Measurements from ENCODE around the gene IQGAP2. TPM values are rescaled to one million over a fixed set of nuclear protein-coding genes. Genes with fewer than 3 reads are reported as not detected.

The IQGAP2 gene
- polyA plus RNA-seq, 1 donor from 2014 or later, result 8.0 TPM

- Mint-ChIP-seq H3K9me3 (peaks cover 0 to 2% (median 1%) of the 10 kb centered on the region in 3 donors), H3K4me1 (no peaks in the 10 kb centered on the region), H3K4me3 (no peak overlapping the region), H3K27ac (no peak overlapping the region), H3K36me3 (peaks cover 4% of the 10 kb centered on the region), H3K27me3 (no peaks in the 10 kb centered on the region)
Measured at GRCh38 chr5:76617229-76617628, 214.1 kb downstream of the IQGAP2 start.

- no peaks in the 10 kb centered on the region for H3K27me3 Mint-ChIP-seq
- no peak overlapping the region for H3K27ac Mint-ChIP-seq
- peaks cover 0 to 2% (median 1%) of the 10 kb centered on the region in 3 donors for H3K9me3 Mint-ChIP-seq
- no peaks in the 10 kb centered on the region for H3K4me1 Mint-ChIP-seq
- H3K36me3 Mint-ChIP-seq, result peaks cover 4% of the 10 kb centered on the region
- no peak overlapping the region for H3K4me3 Mint-ChIP-seq
Measured at GRCh38 chr5:76617675-76618074, 214.6 kb downstream of the IQGAP2 start.

GRCh38 chr5:76620166-76620565, 217.1 kb downstream of the IQGAP2 start:
- Mint-ChIP-seq H3K36me3 (peaks cover 4% of the 10 kb centered on the region), H3K27ac (no peak overlapping the region), H3K27me3 (no peaks in the 10 kb centered on the region), H3K4me3 (no peak overlapping the region), H3K9me3 (peaks cover 0 to 2% (median 1%) of the 10 kb centered on the region in 3 donors), H3K4me1 (no peaks in the 10 kb centered on the region)

- Mint-ChIP-seq H3K36me3 (no peaks in the 10 kb centered on the region), H3K4me1 (peaks cover 0 to 2% (median 0%) of the 10 kb centered on the region in 3 donors), H3K27me3 (no peaks in the 10 kb centered on the region), H3K9me3 (peaks cover 0 to 2% (median 1%) of the 10 kb centered on the region in 3 donors), H3K4me3 (no peak overlapping the region), H3K27ac (no peak overlapping the region)
Measured at GRCh38 chr5:76622076-76622475, 219.0 kb downstream of the IQGAP2 start.

GRCh38 chr5:76622973-76623596, 220.0 kb downstream of the IQGAP2 start, which contains the start of gene F2RL2:
Gene F2RL2, minus strand, starts transcription at chr5:76623403. Its CDS starts 173 bp downstream, at chr5:76623230.
- no peak within 1 kb of the TSS for H3K4me3 Mint-ChIP-seq

GRCh38 chr5:76625087-76625815, 222.2 kb downstream of the IQGAP2 start:
- Mint-ChIP-seq H3K27me3 (no peaks in the 10 kb centered on the region), H3K4me3 (no peak overlapping the region), H3K36me3 (no peaks in the 10 kb centered on the region), H3K27ac (no peak overlapping the region), H3K4me1 (peaks cover 0 to 2% (median 0%) of the 10 kb centered on the region in 3 donors), H3K9me3 (no peaks in the 10 kb centered on the region)

More at GRCh38 chr5:76622973-76623596, 220.0 kb downstream of the IQGAP2 start, which contains the start of gene F2RL2:
- Mint-ChIP-seq H3K4me1 (peaks cover 0 to 2% (median 0%) of the 10 kb centered on the region in 3 donors), H3K27ac (no peak within 1 kb of the TSS), H3K27me3 (no peaks in the 10 kb centered on the region), H3K36me3 (no peaks in the 10 kb centered on the region), H3K9me3 (no peaks in the 10 kb centered on the region)

- Mint-ChIP-seq H3K4me1 (peaks cover 0 to 2% (median 0%) of the 10 kb centered on the region in 3 donors), H3K4me3 (no peak overlapping the region), H3K9me3 (no peaks in the 10 kb centered on the region), H3K36me3 (peaks cover 1% of the 10 kb centered on the region), H3K27ac (peak overlapping the region in 1 of 3 donors; percentile 46), H3K27me3 (no peaks in the 10 kb centered on the region)
Measured at GRCh38 chr5:76626738-76627137, 223.7 kb downstream of the IQGAP2 start.

- no peak overlapping the region for H3K27ac Mint-ChIP-seq
- no peaks in the 10 kb centered on the region for H3K27me3 Mint-ChIP-seq
- H3K36me3 Mint-ChIP-seq, result peaks cover 7% of the 10 kb centered on the region
- H3K9me3 Mint-ChIP-seq, result no peaks in the 10 kb centered on the region
- no peak overlapping the region for H3K4me3 Mint-ChIP-seq
- H3K4me1 Mint-ChIP-seq, result peaks cover 4 to 6% (median 4%) of the 10 kb centered on the region in 3 donors
Measured at GRCh38 chr5:76634661-76635060, 231.6 kb downstream of the IQGAP2 start.

GRCh38 chr5:76637490-76637889, 234.4 kb downstream of the IQGAP2 start:
- H3K27me3 Mint-ChIP-seq, result no peaks in the 10 kb centered on the region
- H3K27ac Mint-ChIP-seq, result no peak overlapping the region
- H3K4me1 Mint-ChIP-seq, result peaks cover 4 to 9% (median 4%) of the 10 kb centered on the region in 3 donors
- H3K9me3 Mint-ChIP-seq, result no peaks in the 10 kb centered on the region
- H3K36me3 Mint-ChIP-seq, result peaks cover 1% of the 10 kb centered on the region
- H3K4me3 Mint-ChIP-seq, result no peak overlapping the region

- no peaks in the 10 kb centered on the region for H3K27me3 Mint-ChIP-seq
- peaks cover 3% of the 10 kb centered on the region for H3K36me3 Mint-ChIP-seq
Measured at GRCh38 chr5:76638479-76638878, 235.4 kb downstream of the IQGAP2 start.

GRCh38 chr5:76641514-76642120, 238.5 kb downstream of the IQGAP2 start:
- Mint-ChIP-seq H3K27ac (no peak overlapping the region), H3K36me3 (peaks cover 10% of the 10 kb centered on the region), H3K4me1 (peaks cover 4 to 9% (median 4%) of the 10 kb centered on the region in 3 donors), H3K9me3 (peaks cover 0 to 2% (median 0%) of the 10 kb centered on the region in 3 donors), H3K27me3 (no peaks in the 10 kb centered on the region), H3K4me3 (no peak overlapping the region)

More at GRCh38 chr5:76638479-76638878, 235.4 kb downstream of the IQGAP2 start:
- no peak overlapping the region for H3K27ac Mint-ChIP-seq
- peaks cover 0 to 2% (median 0%) of the 10 kb centered on the region in 3 donors for H3K9me3 Mint-ChIP-seq
- peaks cover 4 to 9% (median 4%) of the 10 kb centered on the region in 3 donors for H3K4me1 Mint-ChIP-seq
- peak overlapping the region in 2 of 4 donors; percentile 1 to 18 for H3K4me3 Mint-ChIP-seq

- H3K4me3 Mint-ChIP-seq, result no peak overlapping the region
- H3K36me3 Mint-ChIP-seq, result peaks cover 13% of the 10 kb centered on the region
- H3K9me3 Mint-ChIP-seq, result peaks cover 0 to 2% (median 2%) of the 10 kb centered on the region in 3 donors
- no peak overlapping the region for H3K27ac Mint-ChIP-seq
- peaks cover 4 to 7% (median 4%) of the 10 kb centered on the region in 3 donors for H3K4me1 Mint-ChIP-seq
- no peaks in the 10 kb centered on the region for H3K27me3 Mint-ChIP-seq
Measured at GRCh38 chr5:76642390-76643040, 239.4 kb downstream of the IQGAP2 start.

- Mint-ChIP-seq H3K27me3 (no peaks in the 10 kb centered on the region), H3K36me3 (peaks cover 16% of the 10 kb centered on the region), H3K9me3 (peaks cover 2 to 4% (median 2%) of the 10 kb centered on the region in 3 donors), H3K4me1 (peaks cover 4 to 7% (median 4%) of the 10 kb centered on the region in 3 donors), H3K4me3 (no peak overlapping the region), H3K27ac (no peak overlapping the region)
Measured at GRCh38 chr5:76643371-76643770, 240.3 kb downstream of the IQGAP2 start.

GRCh38 chr5:76649140-76649539, 246.1 kb downstream of the IQGAP2 start:
- Mint-ChIP-seq H3K27ac (no peak overlapping the region), H3K27me3 (no peaks in the 10 kb centered on the region), H3K4me1 (no peaks in the 10 kb centered on the region), H3K4me3 (no peak overlapping the region), H3K36me3 (peaks cover 22% of the 10 kb centered on the region), H3K9me3 (peaks cover 4 to 13% (median 9%) of the 10 kb centered on the region in 3 donors)
